GM12865 (cell line): ENCODE data around the gene CHAT.

Source experiments
- DNase-seq: peaks from one replicate; pipeline ENCODE4 v3.0.0; 2010; ENCODE audit warnings: low read depth
- H3K4me3 ChIP-seq: 2 replicates; pipeline ENCODE4 v1.5.1; 2011; ENCODE audit warnings: mild to moderate bottlenecking, low read depth, low read length, control low read depth
- CTCF ChIP-seq: IDR thresholded peaks from 2 replicates; pipeline ENCODE4 v1.5.1; 2011; ENCODE audit warnings: low read length, control low read depth, low read depth, inconsistent platforms; ENCODE audit not compliant: insufficient read depth; ENCODE audit errors: missing control alignments

CHAT gene

DNA sequence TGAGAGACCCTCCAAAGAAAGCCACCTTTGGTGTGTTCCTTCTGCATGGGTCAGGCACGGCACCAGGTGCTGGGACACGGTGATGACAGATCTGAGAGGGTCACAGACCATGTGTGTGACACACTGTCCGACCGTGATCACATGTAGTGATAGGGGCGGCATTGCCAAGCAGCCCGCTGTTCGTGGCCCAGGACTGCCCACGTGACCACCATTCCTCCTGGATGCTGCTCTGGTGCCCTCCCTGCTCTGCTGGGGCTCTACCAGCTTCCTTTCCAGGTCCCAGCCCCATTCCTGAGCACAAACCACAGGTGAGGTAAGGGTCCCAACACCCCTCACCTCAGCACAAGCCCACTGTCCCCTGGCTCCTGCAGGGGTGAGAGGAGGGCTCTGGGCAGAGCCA is 13.8 kb upstream of the CHAT start:
- no peak for TF ChIP-seq CTCF
- DNase-seq = no peak
- no peak overlapping the region for H3K4me3 ChIP-seq

DNA sequence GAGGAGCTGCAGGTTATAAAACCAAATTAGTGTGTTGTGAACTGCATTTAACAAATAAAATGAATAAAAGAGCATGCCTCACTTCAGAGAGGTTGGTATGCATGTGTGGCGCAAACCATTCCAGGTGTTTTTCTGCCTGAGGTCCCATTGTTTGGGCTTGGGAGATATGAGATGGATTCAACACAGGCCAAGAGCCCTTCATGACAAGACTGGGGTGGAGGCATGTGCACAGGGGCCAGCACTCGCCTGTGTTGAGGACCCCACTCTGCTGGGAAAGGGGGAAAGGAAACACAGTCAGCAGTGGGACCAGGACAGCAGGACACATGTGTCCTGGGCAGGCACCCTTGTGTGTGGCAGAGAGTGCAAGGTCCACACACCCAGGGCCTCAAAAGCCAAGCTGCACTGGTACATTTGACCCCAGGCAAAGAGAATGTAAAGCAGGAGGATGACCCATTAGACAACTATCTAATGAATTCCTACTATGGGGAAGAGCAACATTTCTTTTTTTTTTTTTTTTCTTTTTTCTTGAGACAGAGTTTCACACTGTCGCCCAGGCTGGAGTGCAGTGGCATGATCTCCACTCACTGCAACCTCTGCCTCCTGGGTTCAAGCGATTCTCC is 12.9 kb upstream of the CHAT start:
- no peak overlapping the region for H3K4me3 ChIP-seq
- no peak for TF ChIP-seq CTCF
- no peak for DNase-seq

GRCh38 chr10:49601857-49602256 is 12.0 kb upstream of the CHAT start:
- no peak overlapping the region for H3K4me3 ChIP-seq
- TF ChIP-seq CTCF = no peak
- DNase-seq = no peak

DNA sequence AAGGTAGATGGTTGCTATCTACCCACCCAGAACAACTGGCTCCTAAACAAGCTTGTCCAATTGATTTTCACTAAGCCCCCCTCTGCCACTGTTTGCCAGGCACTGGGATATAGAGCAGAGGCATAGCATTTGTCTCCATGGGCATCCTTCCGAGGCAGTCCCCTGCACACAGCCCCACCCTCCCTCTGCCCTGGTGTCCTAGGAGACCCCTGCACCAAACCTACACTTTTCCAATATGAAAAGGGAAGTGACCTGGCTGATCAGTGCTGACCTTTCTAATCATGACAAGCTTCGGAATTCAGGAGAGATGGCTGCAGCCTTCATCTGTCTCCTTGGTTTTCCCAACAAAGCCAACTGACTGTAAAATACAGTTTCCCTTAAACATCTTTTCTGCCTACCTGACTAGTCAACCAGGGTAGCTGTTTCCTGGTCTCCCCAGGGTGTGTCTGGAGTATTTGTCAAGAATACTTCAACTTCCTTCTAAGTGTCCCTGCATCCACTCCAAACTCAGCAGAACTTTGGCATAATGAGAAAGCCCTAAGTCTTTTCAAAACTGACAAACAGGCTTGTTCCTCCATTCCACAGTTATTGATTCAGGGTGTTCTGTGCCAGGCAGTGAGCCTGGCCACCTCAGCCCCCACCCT is 11.3 kb upstream of the CHAT start:
- DNase-seq = no peak
- no peak for TF ChIP-seq CTCF
- H3K4me3 ChIP-seq = no peak overlapping the region

DNA sequence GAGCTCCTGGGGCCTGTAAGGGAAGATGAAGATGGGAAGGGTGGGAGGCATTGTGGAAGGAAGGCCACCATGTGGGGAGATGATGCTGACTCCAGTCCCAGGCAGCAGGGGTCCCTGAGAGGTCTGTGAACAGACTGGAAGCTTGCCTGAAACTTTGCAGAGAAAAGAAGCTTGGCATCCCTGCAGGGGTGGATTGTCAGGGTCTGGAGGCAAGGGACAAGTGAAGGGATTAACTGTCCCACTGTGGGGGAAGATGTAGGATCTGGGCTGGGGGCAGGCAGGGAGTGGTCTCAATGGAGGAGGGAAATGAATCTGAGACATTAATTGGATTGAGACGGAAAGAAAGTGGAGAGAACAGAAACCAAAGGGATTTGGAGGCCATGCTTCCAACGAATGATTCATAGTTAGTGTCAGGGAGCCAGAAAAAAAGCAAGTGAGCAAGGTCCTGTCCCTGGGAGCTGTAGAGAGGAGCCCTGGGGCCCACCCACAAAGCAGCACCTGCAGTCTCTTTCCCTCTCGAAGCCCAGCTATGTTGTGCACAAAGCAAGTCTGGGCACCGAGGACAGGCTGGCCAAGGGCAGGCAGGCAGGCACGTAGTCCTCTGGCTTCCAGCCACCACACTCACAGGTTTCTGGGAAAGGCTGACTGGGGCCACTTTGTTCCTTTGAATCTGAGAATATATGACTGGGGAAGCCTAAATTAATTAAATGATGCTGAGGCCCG is 8.5 kb upstream of the CHAT start:
- no peak for DNase-seq
- H3K4me3 ChIP-seq = no peak overlapping the region
- TF ChIP-seq CTCF = no peak

- DNase-seq = no peak
- no peak overlapping the region for H3K4me3 ChIP-seq
- TF ChIP-seq CTCF = no peak
Measured at GRCh38 chr10:49605939-49606509, 7.8 kb upstream of the CHAT start.
